Astrocyte of the spinal cord (primary cell): ENCODE measurements around the gene LINC01488.

Experiments used
- DNase-seq: peaks from one replicate; pipeline ENCODE4 v3.0.0; 2011; ENCODE audit warnings: low read depth, low spot score
- H3K4me3 ChIP-seq: 2 replicates; pipeline ENCODE4 v1.5.1; 2011; ENCODE audit warnings: low read depth, mild to moderate bottlenecking, low read length, moderate library complexity
- CTCF ChIP-seq: IDR thresholded peaks from 2 replicates; pipeline ENCODE4 v1.5.1; 2012; ENCODE audit warnings: low read depth, mild to moderate bottlenecking, low read length, inconsistent platforms
- in situ Hi-C: cut with HindIII; loops from 2 replicates; pipeline ENCODE4 v1.10.0; 2017; ENCODE audit warnings: low sequenced_read_pairs

LINC01488 gene

GRCh38 chr11:69481393-69481844 is at the start of gene LINC01488:
LINC01488 (plus strand) TSS chr11:69481663.
- no peak for TF ChIP-seq CTCF
- no peak within 1 kb of the TSS for H3K4me3 ChIP-seq
- no peak for DNase-seq
- in situ Hi-C loops, result no loop called here

GRCh38 chr11:69431893-69432738 is 49.3 kb upstream of the LINC01488 start:
- in situ Hi-C loops, result no loop called here
- no peak for DNase-seq
- TF ChIP-seq CTCF, result no peak
- no peak overlapping the region for H3K4me3 ChIP-seq

- TF ChIP-seq CTCF, result no peak
- no peak for DNase-seq
- H3K4me3 ChIP-seq, result no peak overlapping the region
- in situ Hi-C loops, result no loop called here
Observed at GRCh38 chr11:69433741-69434140, 47.7 kb upstream of the LINC01488 start.

- no peak overlapping the region for H3K4me3 ChIP-seq
- no peak for TF ChIP-seq CTCF
- in situ Hi-C loops, result no loop called here
- no peak for DNase-seq
Observed at GRCh38 chr11:69434471-69434931, 47.0 kb upstream of the LINC01488 start.

- in situ Hi-C loops, result no loop called here
- no peak for TF ChIP-seq CTCF
- H3K4me3 ChIP-seq, result no peak overlapping the region
- no peak for DNase-seq
Observed at GRCh38 chr11:69435161-69435986, 46.1 kb upstream of the LINC01488 start.

GRCh38 chr11:69436041-69436982 is 45.2 kb upstream of the LINC01488 start:
- in situ Hi-C loops, result no loop called here
- TF ChIP-seq CTCF, result no peak
- no peak for DNase-seq
- H3K4me3 ChIP-seq, result no peak overlapping the region
